Epithelial cell of prostate (primary cell): ENCODE results near the gene ARID1B.

Experiments used
- DNase-seq: peaks from one replicate; pipeline ENCODE4 v3.0.0-alpha.2; 2011; ENCODE audit warnings: low read depth, low spot score
- H3K27ac ChIP-seq: fragments of 450-650 bp; 2 replicates; pipeline ENCODE4 v1.5.1; 2017; ENCODE audit warnings: mild to moderate bottlenecking

The ARID1B gene

GRCh38 chr6:157222201-157222981 lies 445.2 kb downstream of the ARID1B start:
- no peak overlapping the region for H3K27ac ChIP-seq
- no peak for DNase-seq

GRCh38 chr6:157223021-157223430 lies 445.8 kb downstream of the ARID1B start:
- H3K27ac ChIP-seq, result no peak overlapping the region
- no peak for DNase-seq

- H3K27ac ChIP-seq, result no peak overlapping the region
- no peak for DNase-seq
These were observed 446.3 kb downstream of the ARID1B start for GRCh38 chr6:157223511-157223910.

GRCh38 chr6:157224178-157224950 lies 447.2 kb downstream of the ARID1B start:
- no peak overlapping the region for H3K27ac ChIP-seq
- DNase-seq, result no peak

GRCh38 chr6:157224951-157225574 lies 447.9 kb downstream of the ARID1B start:
- H3K27ac ChIP-seq, result no peak overlapping the region
- no peak for DNase-seq

GRCh38 chr6:157225575-157225995 lies 448.4 kb downstream of the ARID1B start:
- no peak overlapping the region for H3K27ac ChIP-seq

GRCh38 chr6:157226026-157226625 lies 448.9 kb downstream of the ARID1B start:
- DNase-seq, result no peak
- no peak overlapping the region for H3K27ac ChIP-seq

More at GRCh38 chr6:157225575-157225995, 448.4 kb downstream of the ARID1B start:
- no peak for DNase-seq

- DNase-seq, result no peak
- no peak overlapping the region for H3K27ac ChIP-seq
These were observed 449.6 kb downstream of the ARID1B start for GRCh38 chr6:157226761-157227160.

- no peak overlapping the region for H3K27ac ChIP-seq
- DNase-seq, result no peak
These were observed 450.3 kb downstream of the ARID1B start for GRCh38 chr6:157227202-157228166.

GRCh38 chr6:157228426-157229131 lies 451.4 kb downstream of the ARID1B start:
- H3K27ac ChIP-seq, result no peak overlapping the region
- DNase-seq, result no peak

- H3K27ac ChIP-seq, result no peak overlapping the region
- DNase-seq, result no peak
These were observed 452.0 kb downstream of the ARID1B start for GRCh38 chr6:157229132-157229618.

- DNase-seq, result no peak
- H3K27ac ChIP-seq, result no peak overlapping the region
These were observed 452.5 kb downstream of the ARID1B start for GRCh38 chr6:157229713-157230112.

GRCh38 chr6:157230910-157231309 lies 453.7 kb downstream of the ARID1B start:
- no peak overlapping the region for H3K27ac ChIP-seq
- no peak for DNase-seq

- H3K27ac ChIP-seq, result no peak overlapping the region
- DNase-seq, result no peak
These were observed 455.1 kb downstream of the ARID1B start for GRCh38 chr6:157232161-157232895.

- DNase-seq, result no peak
- no peak overlapping the region for H3K27ac ChIP-seq
These were observed 456.0 kb downstream of the ARID1B start for GRCh38 chr6:157233156-157233555.

GRCh38 chr6:157233686-157234085 lies 456.5 kb downstream of the ARID1B start:
- DNase-seq, result no peak
- no peak overlapping the region for H3K27ac ChIP-seq

- DNase-seq, result no peak
- H3K27ac ChIP-seq, result no peak overlapping the region
These were observed 458.4 kb downstream of the ARID1B start for GRCh38 chr6:157235600-157236039.
